ENCODE data around the gene FAP. TPM values are rescaled to one million over a fixed set of nuclear protein-coding genes. Genes with fewer than 3 reads are reported as not detected.
A peak's percentile ranks its signal among the peaks of the same experiment; 100 is the strongest.

FAP gene, protein sequence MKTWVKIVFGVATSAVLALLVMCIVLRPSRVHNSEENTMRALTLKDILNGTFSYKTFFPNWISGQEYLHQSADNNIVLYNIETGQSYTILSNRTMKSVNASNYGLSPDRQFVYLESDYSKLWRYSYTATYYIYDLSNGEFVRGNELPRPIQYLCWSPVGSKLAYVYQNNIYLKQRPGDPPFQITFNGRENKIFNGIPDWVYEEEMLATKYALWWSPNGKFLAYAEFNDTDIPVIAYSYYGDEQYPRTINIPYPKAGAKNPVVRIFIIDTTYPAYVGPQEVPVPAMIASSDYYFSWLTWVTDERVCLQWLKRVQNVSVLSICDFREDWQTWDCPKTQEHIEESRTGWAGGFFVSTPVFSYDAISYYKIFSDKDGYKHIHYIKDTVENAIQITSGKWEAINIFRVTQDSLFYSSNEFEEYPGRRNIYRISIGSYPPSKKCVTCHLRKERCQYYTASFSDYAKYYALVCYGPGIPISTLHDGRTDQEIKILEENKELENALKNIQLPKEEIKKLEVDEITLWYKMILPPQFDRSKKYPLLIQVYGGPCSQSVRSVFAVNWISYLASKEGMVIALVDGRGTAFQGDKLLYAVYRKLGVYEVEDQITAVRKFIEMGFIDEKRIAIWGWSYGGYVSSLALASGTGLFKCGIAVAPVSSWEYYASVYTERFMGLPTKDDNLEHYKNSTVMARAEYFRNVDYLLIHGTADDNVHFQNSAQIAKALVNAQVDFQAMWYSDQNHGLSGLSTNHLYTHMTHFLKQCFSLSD
- total RNA-seq = 207 and 223 TPM in 2 replicates

DNA sequence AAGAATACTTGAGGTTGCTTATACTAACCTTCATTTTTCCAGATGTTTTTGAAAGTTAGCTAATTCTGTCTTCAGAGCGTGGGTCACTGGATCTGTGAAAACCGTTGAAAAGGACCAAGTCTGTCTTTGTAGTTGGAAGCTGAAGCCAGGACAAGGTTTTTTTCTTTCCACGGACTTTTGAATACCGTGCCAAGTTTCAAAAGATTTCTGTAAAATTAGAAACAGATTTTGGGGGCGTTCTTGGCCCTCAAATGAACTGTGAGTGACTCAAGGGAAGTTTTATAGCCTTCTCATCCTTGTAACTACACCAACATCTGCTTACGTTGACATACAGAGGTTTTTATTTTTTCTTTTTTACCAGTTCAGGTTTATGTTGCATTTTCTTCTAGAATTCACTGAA is at the start of gene FAP:
FAP (minus strand) TSS at position 152 of the 400 bp plus-strand sequence; CDS start at position 34, 118 bp downstream.
- peak; percentile 97 for DNase-seq (ENCODE audit: low read depth)
- peak within 1 kb of the TSS; percentile 82 for H3K4me3 ChIP-seq (ENCODE audit: low read depth, low read length)
- TF ChIP-seq, protein P1, sequence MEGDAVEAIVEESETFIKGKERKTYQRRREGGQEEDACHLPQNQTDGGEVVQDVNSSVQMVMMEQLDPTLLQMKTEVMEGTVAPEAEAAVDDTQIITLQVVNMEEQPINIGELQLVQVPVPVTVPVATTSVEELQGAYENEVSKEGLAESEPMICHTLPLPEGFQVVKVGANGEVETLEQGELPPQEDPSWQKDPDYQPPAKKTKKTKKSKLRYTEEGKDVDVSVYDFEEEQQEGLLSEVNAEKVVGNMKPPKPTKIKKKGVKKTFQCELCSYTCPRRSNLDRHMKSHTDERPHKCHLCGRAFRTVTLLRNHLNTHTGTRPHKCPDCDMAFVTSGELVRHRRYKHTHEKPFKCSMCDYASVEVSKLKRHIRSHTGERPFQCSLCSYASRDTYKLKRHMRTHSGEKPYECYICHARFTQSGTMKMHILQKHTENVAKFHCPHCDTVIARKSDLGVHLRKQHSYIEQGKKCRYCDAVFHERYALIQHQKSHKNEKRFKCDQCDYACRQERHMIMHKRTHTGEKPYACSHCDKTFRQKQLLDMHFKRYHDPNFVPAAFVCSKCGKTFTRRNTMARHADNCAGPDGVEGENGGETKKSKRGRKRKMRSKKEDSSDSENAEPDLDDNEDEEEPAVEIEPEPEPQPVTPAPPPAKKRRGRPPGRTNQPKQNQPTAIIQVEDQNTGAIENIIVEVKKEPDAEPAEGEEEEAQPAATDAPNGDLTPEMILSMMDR (IDR thresholded peaks at IDR 0.05; ENCODE audit: insufficient read depth, low read depth, low read length) = no peak

DNA sequence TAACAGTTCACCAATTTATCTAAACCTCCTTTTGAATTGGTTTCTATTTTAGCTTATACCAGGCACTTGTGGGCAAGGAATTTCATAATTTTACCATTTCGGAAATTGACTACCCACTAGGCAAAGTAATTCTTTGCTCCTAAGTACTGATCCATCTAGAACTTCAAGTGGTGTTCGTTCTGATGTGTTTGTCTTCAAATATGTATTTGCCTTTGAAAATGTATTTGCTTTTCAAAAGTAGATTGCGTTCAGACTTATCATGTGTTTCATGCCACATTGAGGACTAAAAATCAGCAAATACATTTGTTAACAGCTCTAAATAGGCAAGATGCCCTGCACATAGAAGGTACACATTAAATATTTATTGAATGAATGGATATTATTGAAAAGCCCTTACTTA is 48.5 kb upstream of the FAP start:
- no peak for DNase-seq (ENCODE audit: low read depth)
- TF ChIP-seq, protein P1 (IDR thresholded peaks at IDR 0.05; ENCODE audit: insufficient read depth, low read depth, low read length) = no peak
- no peak overlapping the region for H3K4me3 ChIP-seq (ENCODE audit: low read depth, low read length)

DNA sequence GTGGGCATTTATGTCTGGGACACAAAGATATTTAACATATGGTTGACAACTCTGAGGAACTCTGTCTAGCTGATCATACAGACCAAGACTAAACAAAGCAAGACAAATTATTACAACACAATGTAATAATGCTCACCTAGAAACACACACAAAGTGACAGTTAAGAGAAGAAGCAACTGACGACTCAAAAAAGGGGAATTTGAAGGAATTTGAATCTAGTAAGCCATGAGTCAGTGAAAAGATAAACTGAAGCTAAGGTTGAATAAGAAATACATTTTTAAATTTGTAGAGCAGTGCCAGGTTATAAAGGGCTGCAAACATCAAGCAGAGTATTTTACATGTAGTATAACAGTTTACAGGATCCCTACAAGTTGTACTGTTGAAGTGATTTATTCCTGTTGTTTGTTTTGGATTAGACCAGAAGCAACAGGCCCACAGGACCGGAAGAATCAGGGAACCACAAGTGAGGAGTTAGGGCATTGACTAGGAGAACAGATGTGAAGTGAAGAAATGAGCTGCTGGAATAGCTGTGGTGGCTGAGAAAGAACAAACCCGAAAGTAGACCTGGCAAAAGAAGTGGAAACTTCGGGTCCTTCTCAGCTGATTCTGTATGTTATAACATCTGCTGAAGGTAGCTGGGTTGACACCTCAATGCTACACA is 39.6 kb upstream of the FAP start:
- no peak overlapping the region for H3K4me3 ChIP-seq (ENCODE audit: low read depth, low read length)
- peak; percentile 54 for DNase-seq (ENCODE audit: low read depth)
- TF ChIP-seq, protein P1 (IDR thresholded peaks at IDR 0.05; ENCODE audit: insufficient read depth, low read depth, low read length) = no peak

DNA sequence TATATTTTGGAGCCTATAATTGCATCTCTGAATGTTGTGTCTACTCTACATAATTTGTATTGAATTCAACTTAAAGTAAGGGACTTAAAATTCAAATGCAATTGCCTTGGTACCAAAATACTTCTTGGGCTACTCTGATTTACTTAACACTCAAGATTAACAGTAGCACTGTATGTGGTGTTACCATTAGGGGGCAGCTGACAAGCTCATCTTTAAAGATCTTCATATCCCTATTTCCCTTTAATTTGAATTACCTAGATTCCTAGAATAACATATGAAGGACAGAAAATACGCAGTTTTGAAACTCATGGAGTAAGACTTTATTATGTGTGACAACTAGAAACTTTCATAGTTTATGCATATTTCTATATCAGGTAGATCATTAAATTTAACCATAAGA is 37.4 kb upstream of the FAP start:
- TF ChIP-seq, protein P1 (IDR thresholded peaks at IDR 0.05; ENCODE audit: insufficient read depth, low read depth, low read length) = no peak
- no peak for DNase-seq (ENCODE audit: low read depth)
- no peak overlapping the region for H3K4me3 ChIP-seq (ENCODE audit: low read depth, low read length)

DNA sequence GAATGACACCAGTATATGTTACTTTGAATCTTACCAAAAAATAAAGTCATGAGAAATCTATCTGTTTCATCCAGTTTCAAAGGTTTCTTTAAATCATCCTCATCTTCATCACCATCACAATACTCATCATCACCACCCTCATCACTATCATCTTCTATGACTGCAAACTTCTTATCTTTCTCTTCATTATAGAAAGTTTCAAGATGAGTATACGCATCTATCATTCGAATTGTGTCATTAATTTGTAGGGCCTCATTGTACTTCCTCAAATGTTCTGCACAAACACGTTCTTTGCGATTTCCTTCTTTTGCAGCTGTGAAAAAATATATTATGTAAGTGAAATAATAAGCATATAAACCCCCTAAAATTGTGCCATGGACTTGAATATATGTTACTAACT is 34.1 kb upstream of the FAP start:
- no peak overlapping the region for H3K4me3 ChIP-seq (ENCODE audit: low read depth, low read length)
- DNase-seq (ENCODE audit: low read depth) = no peak
- TF ChIP-seq, protein P1 (IDR thresholded peaks at IDR 0.05; ENCODE audit: insufficient read depth, low read depth, low read length) = no peak

DNA sequence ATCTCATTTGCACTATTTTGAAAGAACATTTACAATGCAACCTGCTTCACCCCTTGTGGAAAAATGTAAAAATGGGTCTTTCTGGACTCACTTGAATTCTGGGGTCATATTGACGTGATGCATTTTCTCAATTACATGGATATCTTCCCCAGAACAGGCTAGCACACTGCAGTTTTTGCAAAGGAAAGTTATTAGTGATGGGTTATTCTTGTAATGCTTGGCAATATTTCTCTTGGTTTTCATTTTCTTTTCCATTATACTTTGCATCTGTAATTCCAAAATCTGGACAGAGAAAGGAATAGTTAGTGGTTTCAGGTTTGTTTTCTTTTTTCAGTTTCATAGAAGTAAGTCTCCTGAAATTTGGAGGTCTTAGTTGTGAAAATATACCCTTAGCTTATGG is 24.8 kb upstream of the FAP start:
- TF ChIP-seq, protein P1 (IDR thresholded peaks at IDR 0.05; ENCODE audit: insufficient read depth, low read depth, low read length) = no peak

More for the DNA sequence above, 24.8 kb upstream of the FAP start:
- DNase-seq (ENCODE audit: low read depth) = no peak
- no peak overlapping the region for H3K4me3 ChIP-seq (ENCODE audit: low read depth, low read length)
